Heart left ventricle (tissue), 16 donors: ENCODE measurements around the gene TPI1. TPM values are rescaled to one million over a fixed set of nuclear protein-coding genes. Genes with fewer than 3 reads are reported as not detected.

ENCODE experiments used
- ATAC-seq, 4 donors: fragments of 200-7000 bp; cut with Tn5 transposase; one replicate each; pipeline ENCODE4 v1.9.1; 2020 to 2022; ENCODE audit warnings: moderate library complexity in 4 of 4, mild to moderate bottlenecking in 3 of 4, moderate number of reproducible peaks in 1 of 4
- DNase-seq, 5 donors: peaks; one replicate each; pipeline ENCODE4 v3.0.0-alpha.2; 2020
- H3K27ac ChIP-seq, 12 donors: fragments of 200-600 bp; sonication (generic) in 4 of 12; one replicate each; pipeline versions ENCODE4 v1.5.0 to v1.8.0; 2016 to 2022; ENCODE audit warnings: mild to moderate bottlenecking in 2 of 12
- H3K27me3 ChIP-seq, 9 donors: fragments of 200-600 bp; sonication (generic) in 2 of 9; one replicate each; pipeline versions ENCODE4 v1.5.1 to v1.8.0; 2016 to 2022; ENCODE audit warnings: mild to moderate bottlenecking in 3 of 9
- H3K36me3 ChIP-seq, 9 donors: fragments of 200-600 bp; sonication (generic) in 2 of 9; one replicate each; pipeline versions ENCODE4 v1.5.0 to v1.8.0; 2018 to 2022; ENCODE audit warnings: mild to moderate bottlenecking in 2 of 9
- H3K4me1 ChIP-seq, 12 donors: fragments of 200-600 bp; sonication (generic) in 4 of 12; one replicate each; pipeline versions ENCODE4 v1.5.0 to v1.8.0; 2016 to 2022; ENCODE audit warnings: mild to moderate bottlenecking in 3 of 12
- H3K4me3 ChIP-seq, 12 donors: fragments of 200-600 bp; sonication (generic) in 4 of 12; one replicate each; pipeline versions ENCODE4 v1.5.0 to v1.8.0; 2017 to 2022; ENCODE audit warnings: mild to moderate bottlenecking in 9 of 12, moderate library complexity in 4 of 12
- H3K9me3 ChIP-seq, 12 donors: fragments of 200-600 bp; sonication (generic) in 4 of 12; one replicate each; pipeline versions ENCODE4 v1.5.0 to v1.8.0; 2016 to 2022; ENCODE audit warnings: mild to moderate bottlenecking in 1 of 12
- CTCF ChIP-seq, 12 donors: fragments of 200-600 bp; sonication (generic) in 4 of 12; IDR thresholded peaks; one replicate each; pipeline versions ENCODE4 v1.5.0 to v1.8.0; 2018 to 2022; ENCODE audit warnings: antibody characterized with exemption in 12 of 12, mild to moderate bottlenecking in 5 of 12
- POLR2A ChIP-seq, 2 donors: fragments of 450-650 bp; IDR thresholded peaks; one replicate each; pipeline ENCODE4 v1.6.1; 2017; ENCODE audit warnings: antibody characterized with exemption in 2 of 2, mild to moderate bottlenecking in 2 of 2, moderate library complexity in 2 of 2
- WGBS, 4 donors: extraction: QIAGEN DNeasy Blood & Tissue Kit in 2 of 4; methylation state at CpG; one replicate each; pipeline versions ENCODE4 v1.1.5 to v1.1.7; 2013 to 2018; 5-methylcytosine and 5-hydroxymethylcytosine counted together
- intact Hi-C, 10 donors: fragments of 100-400 bp; cut with DNase I; formaldehyde crosslinking; loops; one replicate each; pipeline versions ENCODE4 v1.11.1 to v1.14.2; 2022
- polyA plus RNA-seq, 2 donors: library from polyadenylated mRNA; stranded (reverse); fragments of 200-250 nt; gene quantifications; one replicate each; pipeline ENCODE4 v1.2.3, GENCODE V29; 2013
- total RNA-seq, 9 donors: library from RNA; depleted of rRNA in 2 of 9; stranded (reverse); fragments of >200 nt in 2 of 9; fragmentation: NEBNext Ultra II Directional in 3 of 9; extraction: Animal tissue kit (Norgen Biotek cat#: 25700) in 3 of 9; gene quantifications; one replicate each; pipeline versions ENCODE4 v1.1.0 to v1.2.4, GENCODE V29; 2016 to 2023
- donor health status: ischemic (EF 13 %, LVEDD 7.1; RV severe dilation, severe dysfunction).
- donor health status: healthy with polysubstance abuse.
- donor health status: DM: no; HTN: yes; CAD: no.
- donor health status: DM: no; HTN: no; CAD: no.
- donor health status: ischemic (EF 25% LVEDD 6.9; RV normal size, moderate dysfunction).
- donor health status: ischemic (EF 25% LVEDD 5.7; RV mildly dilated, moderate dysfunction).
- donor health status: healthy.
- donor health status: DM: yes; HTN: yes; CAD: no.
- donor health status: ischemic (EF 35%, LVEDD 5.7; RV mildly dilated, moderate dysfunction).
- donor health status: nonischemic (EF 11% LVEDD 7.7; RV severe dilation, severe dysfunction).
- donor health status: DM: yes; HTN: yes; CAD: no.
- donor health status: PGD.
- donor health status: ischemic (EF 29% LVEDD 5.4; RV normal size, mild dysfunction).
- donor health status: nonischemic (EF 23%, LVEDD 6.1; RV moderate dilation, normal function).

TPI1 gene
- total and polyA plus RNA-seq, 11 donors: 600 to 1,605 (median 730) TPM

DNA sequence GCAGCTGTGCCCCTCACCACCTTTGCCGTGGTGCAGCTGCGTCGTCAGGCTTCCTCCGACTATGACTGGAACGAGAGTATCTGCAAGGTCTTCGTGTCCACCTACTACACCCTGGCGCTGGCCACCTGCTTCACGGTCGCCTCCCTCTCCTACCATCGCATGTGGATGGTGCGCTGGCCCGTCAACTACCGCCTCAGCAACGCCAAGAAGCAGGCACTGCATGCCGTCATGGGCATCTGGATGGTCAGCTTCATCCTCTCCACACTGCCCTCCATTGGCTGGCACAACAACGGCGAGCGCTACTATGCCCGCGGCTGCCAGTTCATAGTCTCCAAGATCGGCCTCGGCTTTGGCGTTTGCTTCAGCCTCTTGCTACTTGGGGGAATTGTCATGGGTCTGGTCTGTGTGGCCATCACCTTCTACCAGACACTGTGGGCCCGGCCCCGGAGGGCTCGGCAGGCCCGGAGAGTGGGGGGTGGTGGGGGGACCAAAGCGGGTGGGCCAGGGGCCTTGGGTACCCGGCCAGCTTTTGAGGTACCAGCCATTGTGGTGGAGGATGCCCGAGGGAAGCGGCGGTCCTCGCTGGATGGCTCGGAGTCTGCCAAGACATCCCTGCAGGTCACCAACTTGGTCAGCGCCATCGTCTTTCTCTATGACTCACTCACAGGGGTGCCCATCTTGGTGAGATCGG, 43.1 kb upstream of the TPI1 start:
- H3K27me3 ChIP-seq: peaks cover 0 to 21% (median 0%) of the 10 kb centered on the region in 9 donors
- ATAC-seq (no peak), DNase-seq (peak in 1 of 5 donors; percentile 30)
- TF ChIP-seq POLR2A (IDR thresholded peaks at IDR 0.05) (no peak), CTCF (IDR thresholded peaks at IDR 0.05) (no peak)
- no peak overlapping the region for H3K4me3 ChIP-seq
- H3K36me3 ChIP-seq: peaks cover 0 to 4% (median 0%) of the 10 kb centered on the region in 9 donors
- peaks cover 0 to 50% (median 27%) of the 10 kb centered on the region in 12 donors for H3K4me1 ChIP-seq
- WGBS, 4 donors: 91 to 95% (median 92%) methylated on average over 32 to 37 of the region's 37 CpGs
- intact Hi-C loops: loop anchor here in 5 of 10 donors (2.0 to 10.0 kb wide), 5 partner anchors 45 to 209 kb away; partner anchors contain the start of genes LAG3 (in 1 of the 5) and MLF2 (in 1 of the 5)
- no peaks in the 10 kb centered on the region for H3K9me3 ChIP-seq
- no peak overlapping the region for H3K27ac ChIP-seq

DNA sequence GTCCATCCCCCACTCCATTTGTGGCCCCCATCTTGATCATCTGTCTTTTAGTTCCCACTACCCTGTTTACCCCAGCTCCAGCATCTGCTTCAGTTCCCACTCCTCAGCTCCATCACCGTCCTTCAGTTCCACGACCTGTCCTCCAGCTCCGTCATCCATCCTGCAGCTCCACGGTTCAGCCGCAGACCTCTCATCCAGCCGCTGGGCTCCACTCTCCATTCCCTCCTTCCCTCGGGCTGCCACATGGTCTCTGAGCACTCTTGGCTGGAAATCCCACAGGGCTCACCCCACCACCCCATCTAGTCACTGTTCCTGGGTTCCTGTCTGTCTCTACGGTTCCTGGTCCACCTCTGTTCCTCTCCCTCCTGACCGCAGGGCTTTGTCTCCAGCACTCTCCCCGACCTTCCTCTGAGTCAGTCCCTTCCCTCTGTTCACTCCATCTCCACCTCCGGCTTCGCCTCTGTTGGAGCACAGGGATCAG, 42.4 kb upstream of the TPI1 start:
- H3K4me3 ChIP-seq: peak overlapping the region in 5 of 12 donors; percentile 5 to 36 (median 24)
- H3K27me3 ChIP-seq: peaks cover 0 to 21% (median 0%) of the 10 kb centered on the region in 9 donors
- TF ChIP-seq CTCF (IDR thresholded peaks at IDR 0.05): no peak
- no peak for TF ChIP-seq POLR2A (IDR thresholded peaks at IDR 0.05)
- WGBS, 4 donors: 46 to 50% (median 49%) methylated on average over 11 to 12 of the region's 12 CpGs
- H3K36me3 ChIP-seq: peaks cover 0 to 1% (median 0%) of the 10 kb centered on the region in 9 donors
- intact Hi-C loops: loop anchor here (1.0 to 10.0 kb wide), 8 partner anchors 46 to 210 kb away; partner anchors contain the start of genes MLF2 (in 7 of the 10) and LAG3 (in 1 of the 10)
- H3K27ac ChIP-seq: no peak overlapping the region
- ATAC-seq: no peak
- no peaks in the 10 kb centered on the region for H3K9me3 ChIP-seq
- DNase-seq: peak in 1 of 5 donors; percentile 18
- H3K4me1 ChIP-seq: peaks cover 0 to 55% (median 28%) of the 10 kb centered on the region in 12 donors

DNA sequence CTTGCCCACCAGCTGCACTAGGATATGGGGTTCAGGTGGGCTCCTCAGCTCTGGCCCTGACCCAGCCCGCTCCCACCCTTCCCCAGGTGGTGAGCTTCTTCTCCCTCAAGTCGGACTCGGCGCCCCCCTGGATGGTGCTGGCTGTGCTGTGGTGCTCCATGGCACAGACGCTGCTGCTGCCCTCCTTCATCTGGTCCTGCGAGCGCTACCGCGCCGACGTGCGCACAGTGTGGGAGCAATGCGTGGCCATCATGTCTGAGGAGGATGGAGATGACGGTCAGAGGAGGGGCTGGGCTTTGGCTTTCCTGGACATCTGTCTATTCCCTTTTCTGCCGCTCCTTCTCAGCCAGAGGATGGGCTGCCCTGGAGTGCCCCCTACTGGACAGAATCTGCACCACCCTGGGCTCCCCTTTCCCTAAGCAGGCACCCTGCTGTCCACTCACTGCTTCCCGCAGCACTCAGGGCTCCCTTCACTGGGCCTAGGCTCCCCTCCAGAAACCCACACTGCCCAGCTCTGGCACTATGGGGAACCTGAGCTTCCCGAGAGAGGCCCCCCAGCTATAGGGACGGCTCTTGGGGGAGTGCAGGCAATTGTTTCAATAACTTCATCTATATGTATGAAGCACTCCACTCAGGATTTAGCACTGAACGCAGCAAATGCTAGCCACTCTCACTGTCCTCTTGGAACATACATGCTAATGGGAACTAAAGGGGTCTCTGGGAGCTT, 41.8 kb upstream of the TPI1 start:
- H3K36me3 ChIP-seq: peaks cover 0 to 2% (median 0%) of the 10 kb centered on the region in 9 donors
- H3K27ac ChIP-seq: no peak overlapping the region
- peak; percentile 82 to 95 (median 91) for TF ChIP-seq CTCF (IDR thresholded peaks at IDR 0.05)
- TF ChIP-seq POLR2A (IDR thresholded peaks at IDR 0.05): no peak
- DNase-seq (peak; percentile 83 to 92 (median 86)), ATAC-seq (peak; percentile 58 to 69 (median 60))
- WGBS, 4 donors: 11 to 15% (median 13%) methylated on average over 16 to 19 of the region's 19 CpGs
- peak overlapping the region in 5 of 12 donors; percentile 5 to 36 (median 24) for H3K4me3 ChIP-seq
- peaks cover 0 to 55% (median 27%) of the 10 kb centered on the region in 12 donors for H3K4me1 ChIP-seq
- H3K27me3 ChIP-seq: peaks cover 0 to 21% (median 0%) of the 10 kb centered on the region in 9 donors
- intact Hi-C loops: loop anchor here (1.0 to 10.0 kb wide), 8 partner anchors 47 to 211 kb away; partner anchors contain the start of genes MLF2 (in 6 of the 10) and LAG3 (in 1 of the 10)
- H3K9me3 ChIP-seq: no peaks in the 10 kb centered on the region
